ENCODE measurements around the gene DEPDC5. TPM values are rescaled to one million over a fixed set of nuclear protein-coding genes. Genes with fewer than 3 reads are reported as not detected.

The DEPDC5 gene
- total and polyA plus RNA-seq, 9 of the 15 experiments (the other 6 are each of a cell fraction or from before 2014, with no cell fraction given) = 2.3 to 12.3 (median 10.7) TPM

- TF ChIP-seq FOS (IDR thresholded peaks at IDR 0.05; ENCODE audit: extremely low read depth, insufficient read length) (peak; percentile 8), CTBP1 (IDR thresholded peaks at IDR 0.05; ENCODE audit: borderline replicate concordance) (0 out of 2 replicates have a peak, but pooled peaks have one; percentile 19), NR0B1 (IDR thresholded peaks at IDR 0.05; ENCODE audit: partially characterized antibody) (no peak), KDM1A (IDR thresholded peaks at IDR 0.05) (0 out of 4 replicates have a peak, but pooled peaks of 1 of the 2 experiments have one; percentile 6)
These were observed 173.2 kb downstream of the DEPDC5 start (continued) for GRCh38 chr22:31926969-31927368.

GRCh38 chr22:31927562-31927961 is 173.7 kb downstream of the DEPDC5 start:
- Histone ChIP-seq H3K4me2 (ENCODE audit: insufficient read depth, low read length) (no peak overlapping the region), H3K4me3 (no peak overlapping the region), H4K20me1 (replicated peaks; ENCODE audit: control insufficient read depth, insufficient read depth, low read length) (no peaks in the 10 kb centered on the region), H3K27me3 (ENCODE audit: control insufficient read depth in 2 of 2, insufficient read depth in 2 of 2, low read length in 2 of 2) (no peaks in the 10 kb centered on the region), H3K4me1 (replicated peaks in 1 of 2; ENCODE audit: control insufficient read depth in 2 of 2, insufficient read depth in 2 of 2, low read length in 2 of 2) (peaks cover 9 to 11% of the 10 kb centered on the region in 2 experiments; a peak in 3 of 5 replicates), H3K79me2 (ENCODE audit: control insufficient read depth, insufficient read depth, low read length) (no peaks in the 10 kb centered on the region), H2AFZ (ENCODE audit: low read depth, low read length) (no peak overlapping the region), H3K9ac (ENCODE audit: insufficient read depth in 1 of 2, low read depth in 2 of 2, low read length in 2 of 2) (no peak overlapping the region), H3K9me1 (ENCODE audit: control insufficient read depth, insufficient read depth, low read length) (no peaks in the 10 kb centered on the region), H3K27ac (ENCODE audit: extremely low read depth, low read depth, low read length) (no peak overlapping the region), H3K36me3 (ENCODE audit: control insufficient read depth, insufficient read depth, low read length) (no peaks in the 10 kb centered on the region), H3K9me3 (replicated peaks; ENCODE audit: control insufficient read depth, insufficient read depth, low read depth, low read length) (no peaks in the 10 kb centered on the region)
- BruUV-seq (replicated peaks) = no TSS peak
- CTCF ChIA-PET (ENCODE audit: low intra/inter-chr PET ratio) = no interaction called here
- ATAC-seq (no peak), DNase-seq (ENCODE audit: extremely low read depth in 1 of 4, low spot score in 3 of 4) (no peak), FAIRE-seq (no peak)
- TF ChIP-seq RBM39 (optimal IDR thresholded peaks at IDR 0.05; ENCODE audit: low read depth, low read length) (no peak), RBM25 (IDR thresholded peaks at IDR 0.05; ENCODE audit: low read depth, low read length, severe bottlenecking) (peak; percentile 52)
- POLR2A ChIA-PET = no interaction called here
- in situ Hi-C loops (cut with MboI) (no loop called here), intact Hi-C loops (cut with micrococcal nuclease) (no loop called here)
- WGBS (ENCODE audit: insufficient coverage, low coverage, missing lambda C conversion rate) = 17% methylated on average over 3 of the region's 3 CpGs

Data from K562 (cell line).